Measurements from ENCODE around the gene MRGPRD. TPM values are rescaled to one million over a fixed set of nuclear protein-coding genes. Genes with fewer than 3 reads are reported as not detected.

The MRGPRD gene
- total RNA-seq, 4 donors from 2014 or later, result not detected

GRCh38 chr11:69018924-69019323, 38.1 kb upstream of the MRGPRD start:
- H3K9me3 ChIP-seq, result no peaks in the 10 kb centered on the region
- 62 to 88% methylated on average over 11 to 13 of the region's 13 CpGs for WGBS, 2 donors
- H3K4me3 ChIP-seq (replicated peaks in 1 of 3), result no peak overlapping the region
- intact Hi-C loops (cut with DNase I), result no loop called here
- H3K27me3 ChIP-seq, result no peaks in the 10 kb centered on the region
- H3K36me3 ChIP-seq, result no peaks in the 10 kb centered on the region
- no peak overlapping the region for H3K27ac ChIP-seq
- TF ChIP-seq CTCF (IDR thresholded peaks at IDR 0.05) (no peak), POLR2A (IDR thresholded peaks at IDR 0.05) (no peak)
- DNase-seq, result no peak
- H3K4me1 ChIP-seq, result peaks cover 0 to 6% of the 10 kb centered on the region in 2 donors

- H3K4me1 ChIP-seq, result peaks cover 0 to 14% of the 10 kb centered on the region in 2 donors
- intact Hi-C loops (cut with DNase I), result no loop called here
- TF ChIP-seq POLR2A (IDR thresholded peaks at IDR 0.05) (no peak), CTCF (IDR thresholded peaks at IDR 0.05) (no peak)
Observed at GRCh38 chr11:69017951-69018350, 37.2 kb upstream of the MRGPRD start.

GRCh38 chr11:69014898-69015549, 34.2 kb upstream of the MRGPRD start:
- peaks cover 4% of the 10 kb centered on the region for H3K27me3 ChIP-seq
- peak overlapping the region in 1 of 3 donors; percentile 54 for H3K27ac ChIP-seq
- 66 to 88% methylated on average over 8 to 9 of the region's 9 CpGs for WGBS, 2 donors
- no peaks in the 10 kb centered on the region for H3K36me3 ChIP-seq
- H3K4me1 ChIP-seq, result peaks cover 0 to 22% of the 10 kb centered on the region in 2 donors
- intact Hi-C loops (cut with DNase I), result no loop called here
- no peak overlapping the region for H3K4me3 ChIP-seq (replicated peaks in 1 of 3)
- no peak for TF ChIP-seq CTCF (IDR thresholded peaks at IDR 0.05)
- no peak for TF ChIP-seq POLR2A (IDR thresholded peaks at IDR 0.05)
- H3K9me3 ChIP-seq, result no peaks in the 10 kb centered on the region
- DNase-seq, result no peak

More at GRCh38 chr11:69017951-69018350, 37.2 kb upstream of the MRGPRD start:
- peaks cover 4% of the 10 kb centered on the region for H3K27me3 ChIP-seq
- H3K27ac ChIP-seq, result no peak overlapping the region
- no peak for DNase-seq
- whole genome bisulfite sequencing, 2 donors, result 92 to 94% methylated on average over 10 of the region's 10 CpGs
- H3K36me3 ChIP-seq, result no peaks in the 10 kb centered on the region
- H3K9me3 ChIP-seq, result no peaks in the 10 kb centered on the region
- no peak overlapping the region for H3K4me3 ChIP-seq (replicated peaks in 1 of 3)

- Histone ChIP-seq H3K9me3 (no peaks in the 10 kb centered on the region), H3K4me3 (replicated peaks in 1 of 3) (no peak overlapping the region), H3K27ac (peak overlapping the region in 2 of 3 donors; percentile 29 to 54), H3K4me1 (peaks cover 0 to 22% of the 10 kb centered on the region in 2 donors), H3K36me3 (no peaks in the 10 kb centered on the region), H3K27me3 (peaks cover 4% of the 10 kb centered on the region)
- TF ChIP-seq CTCF (IDR thresholded peaks at IDR 0.05), result no peak
- no peak for TF ChIP-seq POLR2A (IDR thresholded peaks at IDR 0.05)
- intact Hi-C loops (cut with DNase I), result no loop called here
- 65 to 72% methylated on average over 19 to 20 of the region's 28 CpGs for WGBS, 2 donors
- DNase-seq, result no peak
Observed at GRCh38 chr11:69014084-69014851, 33.5 kb upstream of the MRGPRD start.

Measured in thyroid gland (tissue), 4 donors.